ENCODE measurements around the gene SBNO1.

The SBNO1 gene

GRCh38 chr12:123273166-123273565 lies 91.5 kb downstream of the SBNO1 start:
- in situ Hi-C loops (cut with HindIII; ENCODE audit: low pct_ligation_motif_present, low sequenced_read_pairs), result no loop called here
- H3K4me3 ChIP-seq (ENCODE audit: low read depth, low read length), result no peak overlapping the region
- TF ChIP-seq, protein P1, sequence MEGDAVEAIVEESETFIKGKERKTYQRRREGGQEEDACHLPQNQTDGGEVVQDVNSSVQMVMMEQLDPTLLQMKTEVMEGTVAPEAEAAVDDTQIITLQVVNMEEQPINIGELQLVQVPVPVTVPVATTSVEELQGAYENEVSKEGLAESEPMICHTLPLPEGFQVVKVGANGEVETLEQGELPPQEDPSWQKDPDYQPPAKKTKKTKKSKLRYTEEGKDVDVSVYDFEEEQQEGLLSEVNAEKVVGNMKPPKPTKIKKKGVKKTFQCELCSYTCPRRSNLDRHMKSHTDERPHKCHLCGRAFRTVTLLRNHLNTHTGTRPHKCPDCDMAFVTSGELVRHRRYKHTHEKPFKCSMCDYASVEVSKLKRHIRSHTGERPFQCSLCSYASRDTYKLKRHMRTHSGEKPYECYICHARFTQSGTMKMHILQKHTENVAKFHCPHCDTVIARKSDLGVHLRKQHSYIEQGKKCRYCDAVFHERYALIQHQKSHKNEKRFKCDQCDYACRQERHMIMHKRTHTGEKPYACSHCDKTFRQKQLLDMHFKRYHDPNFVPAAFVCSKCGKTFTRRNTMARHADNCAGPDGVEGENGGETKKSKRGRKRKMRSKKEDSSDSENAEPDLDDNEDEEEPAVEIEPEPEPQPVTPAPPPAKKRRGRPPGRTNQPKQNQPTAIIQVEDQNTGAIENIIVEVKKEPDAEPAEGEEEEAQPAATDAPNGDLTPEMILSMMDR (IDR thresholded peaks at IDR 0.05; ENCODE audit: low read depth, low read length, missing control alignments), result no peak
- DNase-seq, result no peak
- peaks cover 3% of the 10 kb centered on the region for H3K36me3 ChIP-seq (replicated peaks)
- no peaks in the 10 kb centered on the region for H3K27me3 ChIP-seq (replicated peaks)
- no peak overlapping the region for H3K27ac ChIP-seq

DNA sequence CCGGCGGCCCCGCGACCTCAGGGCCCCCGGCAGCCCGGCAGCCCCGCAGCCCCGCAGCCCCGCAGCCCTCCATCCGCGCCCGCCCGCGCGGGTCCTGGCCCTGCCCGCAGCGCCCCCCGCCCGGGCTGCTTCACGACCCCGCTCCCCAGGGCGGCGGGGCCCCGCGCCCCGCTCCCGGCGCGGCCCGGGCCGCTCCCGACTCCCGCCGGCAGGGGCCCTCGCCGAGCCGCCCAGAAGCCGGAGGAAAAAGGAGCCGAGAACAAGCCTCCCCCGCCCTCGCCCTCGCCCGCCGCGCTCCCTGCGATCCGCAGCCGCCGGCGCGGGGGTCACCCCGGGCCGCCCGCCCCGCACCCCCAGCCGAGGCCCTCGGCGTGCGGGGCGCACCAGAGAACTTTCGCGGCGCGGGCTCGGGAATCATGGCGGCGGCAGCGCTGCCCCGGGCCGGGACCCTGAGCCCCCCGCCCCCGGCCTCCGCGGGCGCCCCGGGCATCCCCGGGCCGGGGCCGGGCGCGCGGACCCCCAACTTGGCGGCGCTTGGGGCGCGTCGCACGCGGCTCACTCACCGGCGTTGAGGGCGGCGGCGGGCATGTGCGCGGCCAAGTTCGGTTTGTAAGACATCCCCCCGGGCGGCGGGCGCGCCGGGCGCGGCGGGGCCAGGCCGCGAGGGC lies 93.5 kb downstream of the SBNO1 start:
- Histone ChIP-seq H3K36me3 (replicated peaks) (peaks cover 8% of the 10 kb centered on the region), H3K4me3 (ENCODE audit: low read depth, low read length) (peak overlapping the region; percentile 81), H3K27ac (peak overlapping the region; percentile 56), H3K27me3 (replicated peaks) (no peaks in the 10 kb centered on the region)
- TF ChIP-seq, protein P1 (IDR thresholded peaks at IDR 0.05; ENCODE audit: low read depth, low read length, missing control alignments), result peak; percentile 52
- peak; percentile 40 for DNase-seq
- in situ Hi-C loops (cut with HindIII; ENCODE audit: low pct_ligation_motif_present, low sequenced_read_pairs), result no loop called here

GRCh38 chr12:123270214-123271000 lies 94.2 kb downstream of the SBNO1 start:
- peak overlapping the region; percentile 56 for H3K27ac ChIP-seq
- peak overlapping the region; percentile 81 for H3K4me3 ChIP-seq (ENCODE audit: low read depth, low read length)

GRCh38 chr12:123269896-123270213 lies 94.8 kb downstream of the SBNO1 start:
- Histone ChIP-seq H3K27me3 (replicated peaks) (no peaks in the 10 kb centered on the region), H3K36me3 (replicated peaks) (peaks cover 16% of the 10 kb centered on the region), H3K4me3 (ENCODE audit: low read depth, low read length) (peak overlapping the region; percentile 81), H3K27ac (peak overlapping the region; percentile 56)
- in situ Hi-C loops (cut with HindIII; ENCODE audit: low pct_ligation_motif_present, low sequenced_read_pairs), result no loop called here
- DNase-seq, result no peak
- TF ChIP-seq, protein P1 (IDR thresholded peaks at IDR 0.05; ENCODE audit: low read depth, low read length, missing control alignments), result no peak

More at GRCh38 chr12:123270214-123271000, 94.2 kb downstream of the SBNO1 start:
- DNase-seq, result peak; percentile 19
- peaks cover 13% of the 10 kb centered on the region for H3K36me3 ChIP-seq (replicated peaks)
- in situ Hi-C loops (cut with HindIII; ENCODE audit: low pct_ligation_motif_present, low sequenced_read_pairs), result no loop called here
- TF ChIP-seq, protein P1 (IDR thresholded peaks at IDR 0.05; ENCODE audit: low read depth, low read length, missing control alignments), result no peak
- no peaks in the 10 kb centered on the region for H3K27me3 ChIP-seq (replicated peaks)

DNA sequence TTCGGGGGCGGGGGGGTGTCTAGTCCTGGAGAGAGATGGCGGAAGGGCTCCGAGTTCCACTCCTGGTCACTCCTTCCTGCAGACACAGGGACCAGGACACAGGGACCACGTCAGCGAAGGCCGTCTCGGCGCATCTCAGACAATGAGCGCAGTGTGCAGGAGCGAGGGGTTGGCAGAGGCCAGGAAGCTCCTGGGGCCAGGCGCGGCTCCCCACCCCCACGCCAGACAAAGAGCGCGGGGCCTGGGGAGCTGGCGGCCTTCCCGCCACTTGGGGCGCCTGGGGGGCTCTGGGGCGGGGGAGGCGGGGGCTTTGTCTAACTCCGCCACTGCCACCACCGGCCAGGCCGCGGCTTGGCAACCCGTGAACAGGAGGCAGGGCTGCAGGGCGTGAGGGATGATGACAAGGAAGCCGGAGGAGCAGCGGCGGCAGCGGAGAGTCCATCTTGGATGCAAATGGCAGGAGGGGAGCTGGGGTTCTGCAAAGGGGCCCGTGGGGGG lies 95.2 kb downstream of the SBNO1 start:
- peaks cover 21% of the 10 kb centered on the region for H3K36me3 ChIP-seq (replicated peaks)
- in situ Hi-C loops (cut with HindIII; ENCODE audit: low pct_ligation_motif_present, low sequenced_read_pairs), result no loop called here
- H3K27ac ChIP-seq, result peak overlapping the region; percentile 56
- TF ChIP-seq, protein P1 (IDR thresholded peaks at IDR 0.05; ENCODE audit: low read depth, low read length, missing control alignments), result no peak
- peak overlapping the region; percentile 81 for H3K4me3 ChIP-seq (ENCODE audit: low read depth, low read length)
- DNase-seq, result peak; percentile 47
- H3K27me3 ChIP-seq (replicated peaks), result no peaks in the 10 kb centered on the region

All from brain microvascular endothelial cell (primary cell).